GM23338 (cell line): ENCODE results near the gene CNNM1. TPM values are rescaled to one million over a fixed set of nuclear protein-coding genes. Genes with fewer than 3 reads are reported as not detected.
A peak's percentile ranks its signal among the peaks of the same experiment; 100 is the strongest.

ENCODE experiments used
- ATAC-seq: fragments of 200-7000 bp; cut with Tn5 transposase; 3 replicates; pipeline ENCODE4 v1.9.1; 2020
- DNase-seq: peaks from one replicate; pipeline ENCODE4 v3.0.0-alpha.2; 2015; ENCODE audit warnings: low spot score
- H2AFZ ChIP-seq: fragments of 200-600 bp; sonication (generic); 2 replicates; pipeline ENCODE4 v1.8.0; 2016; ENCODE audit warnings: antibody characterized with exemption, mild to moderate bottlenecking, moderate library complexity
- H3F3A ChIP-seq: fragments of 200-600 bp; sonication (generic); replicated peaks from 2 replicates; pipeline ENCODE4 v1.8.0; 2017; ENCODE audit warnings: antibody characterized with exemption, mixed run types, low read depth
- H3K27ac ChIP-seq: fragments of 200-600 bp; sonication (generic); 2 replicates; pipeline ENCODE4 v1.6.1; 2016; ENCODE audit warnings: low read depth
- H3K27me3 ChIP-seq: fragments of 200-600 bp; sonication (generic); 2 replicates; pipeline ENCODE4 v1.8.0; 2016; ENCODE audit warnings: mild to moderate bottlenecking, mixed run types, moderate library complexity; ENCODE audit not compliant: insufficient read depth
- H3K36me3 ChIP-seq: fragments of 200-600 bp; sonication (generic); 2 replicates; pipeline ENCODE4 v1.8.0; 2016; ENCODE audit warnings: mild to moderate bottlenecking; ENCODE audit not compliant: insufficient read depth
- H3K4me1 ChIP-seq: fragments of 200-600 bp; sonication (generic); 2 replicates; pipeline ENCODE4 v1.8.0; 2016; ENCODE audit warnings: mild to moderate bottlenecking, moderate library complexity; ENCODE audit not compliant: insufficient read depth
- H3K4me2 ChIP-seq: fragments of 200-600 bp; sonication (generic); 2 replicates; pipeline ENCODE4 v1.7.1; 2017; ENCODE audit warnings: mixed run types
- H3K4me3 ChIP-seq: fragments of 200-600 bp; sonication (generic); 2 replicates; pipeline ENCODE4 v1.6.1; 2016; ENCODE audit warnings: mixed run types
- H3K79me2 ChIP-seq: fragments of 200-600 bp; sonication (generic); replicated peaks from 2 replicates; pipeline ENCODE4 v1.8.0; 2017; ENCODE audit warnings: mild to moderate bottlenecking; ENCODE audit not compliant: insufficient read depth
- H3K9me2 ChIP-seq: fragments of 200-600 bp; sonication (generic); 2 replicates; pipeline ENCODE4 v1.8.0; 2017; ENCODE audit not compliant: insufficient read depth
- H4K20me1 ChIP-seq: fragments of 200-600 bp; sonication (generic); replicated peaks from 2 replicates; pipeline ENCODE4 v1.8.0; 2017; ENCODE audit warnings: mild to moderate bottlenecking; ENCODE audit not compliant: insufficient read depth
- H3K27ac Mint-ChIP-seq: 2 replicates; pipeline ENCODE4 v1.8.0; 2020; ENCODE audit warnings: inconsistent platforms, mild to moderate bottlenecking, moderate library complexity, mixed read lengths
- H3K27me3 Mint-ChIP-seq: 3 replicates; pipeline ENCODE4 v1.8.0; 2022; ENCODE audit warnings: low read depth, mild to moderate bottlenecking, moderate library complexity, mixed read lengths, inconsistent platforms; ENCODE audit not compliant: insufficient read depth, poor library complexity
- H3K36me3 Mint-ChIP-seq: 3 replicates; pipeline ENCODE4 v1.8.0; 2021; ENCODE audit warnings: low read depth, mild to moderate bottlenecking, inconsistent platforms, moderate library complexity, mixed read lengths
- H3K4me1 Mint-ChIP-seq: 3 replicates; pipeline ENCODE4 v1.8.0; 2020; ENCODE audit warnings: mild to moderate bottlenecking, inconsistent platforms, mixed read lengths
- H3K4me3 Mint-ChIP-seq: 3 replicates; pipeline ENCODE4 v1.8.0; 2021; ENCODE audit warnings: moderate library complexity, mild to moderate bottlenecking, inconsistent platforms, mixed read lengths
- H3K9me3 Mint-ChIP-seq: 3 replicates; pipeline ENCODE4 v1.8.0; 2020; ENCODE audit warnings: moderate library complexity, mild to moderate bottlenecking, inconsistent platforms, mixed read lengths
- CREB1 ChIP-seq: fragments of 250-450 bp; sonication (Bioruptor Pico); IDR thresholded peaks from 2 replicates; pipeline ENCODE4 v1.5.0; 2020; ENCODE audit warnings: low read depth, mild to moderate bottlenecking, moderate library complexity
- CTCF ChIP-seq, 2 experiments: fragments of 200-600 bp in 1 of 2; sonication (generic) in 1 of 2; conservative IDR thresholded peaks; 2 replicates each; pipeline versions ENCODE4 v1.5.1 to v1.6.1; 2016 to 2017; ENCODE audit warnings: antibody characterized with exemption in 2 of 2, low read depth in 2 of 2, mild to moderate bottlenecking in 2 of 2, moderate library complexity in 1 of 2
- ETS1 ChIP-seq: IDR thresholded peaks from 2 replicates; pipeline ENCODE4 v1.6.1; 2016; ENCODE audit warnings: antibody characterized with exemption
- EZH2 ChIP-seq: fragments of 200-600 bp; sonication (generic); IDR thresholded peaks from one replicate; pipeline ENCODE4 v1.8.0; 2017; ENCODE audit warnings: antibody characterized with exemption, mild to moderate bottlenecking, low read depth; ENCODE audit not compliant: unreplicated experiment
- EZH2phosphoT487 ChIP-seq: fragments of 200-600 bp; sonication (generic); IDR thresholded peaks from one replicate; pipeline ENCODE4 v1.8.1; 2018; ENCODE audit warnings: antibody characterized with exemption; ENCODE audit not compliant: unreplicated experiment
- JUNB ChIP-seq: IDR thresholded peaks from one replicate; pipeline ENCODE4 v1.6.1; 2016; ENCODE audit warnings: antibody characterized with exemption; ENCODE audit not compliant: unreplicated experiment
- NANOG ChIP-seq: IDR thresholded peaks from 2 replicates; pipeline ENCODE4 v1.6.1; 2016; ENCODE audit warnings: antibody characterized with exemption, borderline replicate concordance
- POLR2AphosphoS5 ChIP-seq: IDR thresholded peaks from 2 replicates; pipeline ENCODE4 v1.6.1; 2016; ENCODE audit warnings: antibody characterized with exemption, low read depth
- REST ChIP-seq: IDR thresholded peaks from one replicate; pipeline ENCODE4 v1.6.1; 2018; ENCODE audit warnings: antibody characterized with exemption; ENCODE audit not compliant: unreplicated experiment
- STAT1 ChIP-seq: IDR thresholded peaks from one replicate; pipeline ENCODE4 v1.6.1; 2016; ENCODE audit warnings: antibody characterized with exemption; ENCODE audit not compliant: unreplicated experiment
- ZNF114 ChIP-seq: fragments of 250-450 bp; sonication (Bioruptor Pico); IDR thresholded peaks from 2 replicates; pipeline ENCODE4 v1.5.0; 2020; ENCODE audit warnings: mild to moderate bottlenecking, moderate library complexity
- ZNF331 ChIP-seq: fragments of 250-450 bp; sonication (Bioruptor Pico); IDR thresholded peaks from 2 replicates; pipeline ENCODE4 v1.5.0; 2020; ENCODE audit warnings: low read depth, mild to moderate bottlenecking, moderate library complexity
- ZNF462 ChIP-seq: fragments of 250-450 bp; sonication (Bioruptor Pico); IDR thresholded peaks from 2 replicates; pipeline ENCODE4 v1.5.0; 2020; ENCODE audit warnings: mild to moderate bottlenecking, moderate library complexity
- polyA plus RNA-seq: library from polyadenylated mRNA; unstranded; fragments of >200 nt; fragmentation: Nextera tagmentation; extraction: Ambion mirVana; gene quantifications from 2 replicates; pipeline ENCODE4 v1.2.1, GENCODE V29; 2016
- total RNA-seq: library from RNA; depleted of rRNA; stranded (reverse); fragments of >200 nt; shearing (Covaris generic); gene quantifications from 2 replicates; pipeline ENCODE4 v1.2.3, GENCODE V29; 2014

Gene CNNM1
- total and polyA plus RNA-seq, 2 experiments from 2014 or later: 0.52 to 0.90 TPM

GRCh38 chr10:99290306-99290705 lies 38.9 kb upstream of the CNNM1 start:
- H3K79me2 ChIP-seq: no peaks in the 10 kb centered on the region
- Mint-ChIP-seq H3K27me3 (no peaks in the 10 kb centered on the region), H3K36me3 (no peaks in the 10 kb centered on the region), H3K27ac (no peak overlapping the region), H3K9me3 (no peaks in the 10 kb centered on the region), H3K4me3 (no peak overlapping the region), H3K4me1 (no peaks in the 10 kb centered on the region)
- DNase-seq (no peak), ATAC-seq (no peak)
- TF ChIP-seq ZNF462 (CRISPR knock-in tag) (no peak), EZH2phosphoT487 (no peak), ZNF114 (CRISPR knock-in tag) (no peak), STAT1 (no peak), JUNB (no peak), EZH2 (no peak), CREB1 (CRISPR knock-in tag) (no peak), ZNF331 (no peak), POLR2AphosphoS5 (no peak), REST (no peak), NANOG (no peak), ETS1 (no peak), CTCF (conservative IDR thresholded peaks at IDR 0.05; ENCODE audit: low read depth in 2 of 2) (no peak)
- H3K4me1 ChIP-seq: no peaks in the 10 kb centered on the region
- 0 out of 2 replicates have a peak, but pooled peaks cover 3% of the 10 kb centered on the region for H3K9me2 ChIP-seq
- H3F3A ChIP-seq: no peaks in the 10 kb centered on the region
- no peaks in the 10 kb centered on the region for H3K36me3 ChIP-seq
- H4K20me1 ChIP-seq: no peaks in the 10 kb centered on the region
- peak overlapping the region; percentile 24; the same call in 1 of the 2 replicates for H2AFZ ChIP-seq
- H3K4me2 ChIP-seq: no peak overlapping the region
- no peaks in the 10 kb centered on the region for H3K27me3 ChIP-seq
- H3K4me3 ChIP-seq: no peak overlapping the region
- H3K27ac ChIP-seq: no peak overlapping the region
